HL-60/S4 treated with retinoic acid at 250 ng/mL for 4 days and 3 days (cell line): ENCODE measurements around the gene MAP2.

ENCODE experiments used
- in situ Hi-C: fragments of 300-500 bp; cut with MboI; formaldehyde crosslinking; loops from 2 replicates; pipeline ENCODE4 v1.7.0; 2022; ENCODE audit warnings: low sequenced_read_pairs

The MAP2 gene

GRCh38 chr2:209773377-209773776 is 349.5 kb downstream of the MAP2 start:
- in situ Hi-C loops, result no loop called here
